GM12878 (cell line): Measurements from ENCODE around the gene PCBP1. TPM values are rescaled to one million over a fixed set of nuclear protein-coding genes. Genes with fewer than 3 reads are reported as not detected.

Experiments used
- ATF7 ChIP-seq: fragments of 450-650 bp; IDR thresholded peaks from 2 replicates; pipeline ENCODE4 v1.6.1; 2016; ENCODE audit warnings: low read depth, mild to moderate bottlenecking
- BCL11A ChIP-seq: IDR thresholded peaks from 2 replicates; pipeline ENCODE4 v1.6.1; 2011; ENCODE audit warnings: low read depth, low read length
- BCL3 ChIP-seq: IDR thresholded peaks from 2 replicates; pipeline ENCODE4 v1.6.1; 2011; ENCODE audit warnings: borderline replicate concordance, low read depth, mild to moderate bottlenecking, moderate library complexity, low read length; ENCODE audit not compliant: insufficient read depth, poor library complexity, severe bottlenecking
- BHLHE40 ChIP-seq, 2 experiments: fragments of 450-650 bp in 1 of 2; IDR thresholded peaks; 2 replicates each; pipeline ENCODE4 v1.6.1; 2011 to 2017; ENCODE audit warnings: low read depth in 2 of 2, borderline replicate concordance in 1 of 2, improper control_type of control experiment in 1 of 2, low read length in 1 of 2, mild to moderate bottlenecking in 1 of 2
- DPF2 ChIP-seq: fragments of 450-650 bp; IDR thresholded peaks from 2 replicates; pipeline ENCODE4 v1.6.1; 2017; ENCODE audit warnings: mild to moderate bottlenecking
- E2F8 ChIP-seq: fragments of 450-650 bp; IDR thresholded peaks from 2 replicates; pipeline ENCODE4 v1.6.1; 2018; ENCODE audit warnings: mild to moderate bottlenecking, low read depth, moderate library complexity; ENCODE audit not compliant: partially characterized antibody
- EED ChIP-seq: sonication (generic); IDR thresholded peaks from 2 replicates; pipeline ENCODE4 v1.6.1; 2016; ENCODE audit warnings: antibody characterized with exemption, low read depth
- EGR1 ChIP-seq, 2 experiments: IDR thresholded peaks; 1 replicate in 1 of 2; 2 replicates in 1 of 2; pipeline ENCODE4 v1.6.1; 2011 to 2012; ENCODE audit warnings: low read depth in 2 of 2, low read length in 2 of 2, borderline replicate concordance in 1 of 2, mild to moderate bottlenecking in 1 of 2, moderate library complexity in 1 of 2
- ESRRA ChIP-seq: IDR thresholded peaks from 2 replicates; pipeline ENCODE4 v1.6.1; 2012; ENCODE audit warnings: mild to moderate bottlenecking, low read length, improper control_type of control experiment
- HCFC1 ChIP-seq: fragments of 150-350 bp; IDR thresholded peaks from 2 replicates; pipeline ENCODE4 v1.6.1; 2014; ENCODE audit warnings: low read length
- HDAC6 ChIP-seq: fragments of 200-600 bp; sonication (generic); IDR thresholded peaks from one replicate; pipeline ENCODE4 v1.8.0; 2017; ENCODE audit warnings: antibody characterized with exemption; ENCODE audit not compliant: unreplicated experiment
- IRF5 ChIP-seq: fragments of 450-650 bp; IDR thresholded peaks from 2 replicates; pipeline ENCODE4 v1.6.1; 2017; ENCODE audit warnings: borderline replicate concordance
- NBN ChIP-seq: fragments of 450-650 bp; IDR thresholded peaks from 2 replicates; pipeline ENCODE4 v1.6.1; 2016
- POLR2AphosphoS5 ChIP-seq: IDR thresholded peaks from 2 replicates; pipeline ENCODE4 v1.6.1; 2011; ENCODE audit warnings: mild to moderate bottlenecking, low read length, inconsistent platforms
- RBBP5 ChIP-seq: fragments of 200-600 bp; sonication (generic); conservative IDR thresholded peaks from 2 replicates; pipeline ENCODE4 v1.6.1; 2016
- RELA ChIP-seq: fragments of 450-650 bp; IDR thresholded peaks from 2 replicates; pipeline ENCODE4 v1.8.0; 2014; ENCODE audit warnings: borderline replicate concordance; ENCODE audit not compliant: partially characterized antibody
- SIN3A ChIP-seq: IDR thresholded peaks from 2 replicates; pipeline ENCODE4 v1.6.1; 2012; ENCODE audit warnings: low read depth, low read length, improper control_type of control experiment
- SMAD5 ChIP-seq: IDR thresholded peaks from 2 replicates; pipeline ENCODE4 v1.6.1; 2016; ENCODE audit warnings: antibody characterized with exemption, low read depth
- SP1 ChIP-seq: IDR thresholded peaks from one replicate; pipeline ENCODE4 v1.6.1; 2011; ENCODE audit warnings: low read depth, low read length
- STAT3 ChIP-seq: IDR thresholded peaks from 2 replicates; pipeline ENCODE4 v1.6.1; 2011; ENCODE audit warnings: low read depth, low read length, improper control_type of control experiment
- TBL1XR1 ChIP-seq: IDR thresholded peaks from 2 replicates; pipeline ENCODE4 v1.6.1; 2012; ENCODE audit warnings: low read depth, low read length, improper control_type of control experiment
- WRNIP1 ChIP-seq: IDR thresholded peaks from 2 replicates; pipeline ENCODE4 v1.6.1; 2011; ENCODE audit warnings: low read depth, low read length, improper control_type of control experiment, borderline replicate concordance
- polyA plus RNA-seq, 11 experiments: library from polyadenylated mRNA; depleted of rRNA in 4 of 11; unstranded in 6 of 11; stranded (reverse) in 5 of 11; fragments of >200 nt; fragmentation: Nextera tagmentation in 4 of 11; fragmentation: Illumina TruSeq in 1 of 11; extraction: Ambion mirVana in 4 of 11; extraction: Trizol in 1 of 11; gene quantifications; 1 replicate in 1 of 11; 2 replicates in 10 of 11; pipeline versions ENCODE4 v1.2.1 to v1.2.3, GENCODE V29; 2011 to 2016; ENCODE audit warnings: inconsistent platforms in 2 of 11, missing spikeins in 2 of 11, low read depth in 1 of 11
- total RNA-seq, 4 experiments: library from RNA; depleted of rRNA in 3 of 4; stranded (reverse); fragments of >200 nt in 3 of 4; fragmentation: Illumina TruSeq in 1 of 4; extraction: Trizol in 1 of 4; gene quantifications; 2 replicates each; pipeline versions ENCODE4 v1.2.1 to v1.2.3, GENCODE V29; 2013 to 2021
- TF ChIP-seq, protein P1 (sequence below), 3 experiments: IDR thresholded peaks in 2 of 3; conservative IDR thresholded peaks in 1 of 3; 2 replicates each; pipeline ENCODE4 v1.5.1; 2011; ENCODE audit warnings: low read depth in 3 of 3, low read length in 3 of 3, mild to moderate bottlenecking in 3 of 3, control low read depth in 2 of 3, moderate library complexity in 2 of 3, inconsistent platforms in 1 of 3, mixed read lengths in 1 of 3; ENCODE audit not compliant: control insufficient read depth in 2 of 3, insufficient read depth in 1 of 3; ENCODE audit errors: extremely low read depth in 1 of 3

Gene PCBP1
- total and polyA plus RNA-seq, 10 of the 15 experiments (the other 5 are each of a cell fraction or from before 2014, with no cell fraction given): 24.4 to 494 (median 130) TPM

DNA sequence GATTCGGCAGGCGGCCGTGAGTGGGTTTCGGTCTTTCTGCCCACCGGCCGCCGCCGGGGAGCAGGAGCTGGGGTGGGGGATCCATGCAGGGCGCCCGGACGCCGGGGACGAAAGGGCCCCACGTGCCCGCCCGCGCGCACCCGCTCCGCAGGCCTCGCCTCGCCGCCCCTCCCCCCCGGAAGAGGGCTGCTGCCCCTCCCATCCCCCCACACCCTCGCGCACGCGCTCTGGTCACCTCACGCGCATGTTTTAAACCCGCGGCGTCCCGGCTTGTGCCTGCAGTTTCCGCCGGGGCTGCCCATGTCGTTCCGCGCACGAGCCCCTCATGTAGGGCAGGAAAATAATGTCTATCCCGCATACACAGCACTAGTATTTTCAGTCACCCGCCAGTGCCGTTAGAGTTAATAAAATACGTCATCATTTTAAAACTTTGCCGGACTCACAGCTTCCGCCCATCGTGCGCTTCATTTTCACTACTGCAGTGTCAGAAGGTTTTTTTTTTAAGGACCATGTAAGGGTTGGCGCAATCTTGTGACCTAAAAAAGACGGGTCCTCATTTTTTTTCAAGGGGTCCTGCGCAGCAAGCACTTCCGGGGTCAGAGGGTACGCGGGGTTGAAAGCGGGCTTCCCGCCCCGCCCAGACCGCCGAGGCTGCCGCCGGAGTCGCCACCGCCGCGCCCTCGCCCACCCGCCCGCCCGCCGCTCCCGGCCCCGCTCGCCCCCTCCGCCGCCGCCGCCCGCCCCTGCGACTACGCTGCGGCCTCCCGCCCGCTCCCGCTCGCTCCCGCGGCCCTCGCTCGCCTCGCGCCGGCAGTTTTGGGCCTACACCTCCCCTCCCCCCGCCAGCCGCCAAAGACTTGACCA is at the start of gene PCBP1 (continued):
- no peak for TF ChIP-seq WRNIP1
- TF ChIP-seq EED: no peak
- TF ChIP-seq SMAD5: peak; percentile 48
- peak; percentile 38 for TF ChIP-seq RELA
- TF ChIP-seq DPF2: 0 out of 2 replicates have a peak, but pooled peaks have one; percentile 68
- TF ChIP-seq, protein P1, sequence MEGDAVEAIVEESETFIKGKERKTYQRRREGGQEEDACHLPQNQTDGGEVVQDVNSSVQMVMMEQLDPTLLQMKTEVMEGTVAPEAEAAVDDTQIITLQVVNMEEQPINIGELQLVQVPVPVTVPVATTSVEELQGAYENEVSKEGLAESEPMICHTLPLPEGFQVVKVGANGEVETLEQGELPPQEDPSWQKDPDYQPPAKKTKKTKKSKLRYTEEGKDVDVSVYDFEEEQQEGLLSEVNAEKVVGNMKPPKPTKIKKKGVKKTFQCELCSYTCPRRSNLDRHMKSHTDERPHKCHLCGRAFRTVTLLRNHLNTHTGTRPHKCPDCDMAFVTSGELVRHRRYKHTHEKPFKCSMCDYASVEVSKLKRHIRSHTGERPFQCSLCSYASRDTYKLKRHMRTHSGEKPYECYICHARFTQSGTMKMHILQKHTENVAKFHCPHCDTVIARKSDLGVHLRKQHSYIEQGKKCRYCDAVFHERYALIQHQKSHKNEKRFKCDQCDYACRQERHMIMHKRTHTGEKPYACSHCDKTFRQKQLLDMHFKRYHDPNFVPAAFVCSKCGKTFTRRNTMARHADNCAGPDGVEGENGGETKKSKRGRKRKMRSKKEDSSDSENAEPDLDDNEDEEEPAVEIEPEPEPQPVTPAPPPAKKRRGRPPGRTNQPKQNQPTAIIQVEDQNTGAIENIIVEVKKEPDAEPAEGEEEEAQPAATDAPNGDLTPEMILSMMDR (IDR thresholded peaks at IDR 0.05 in 2 of 3, conservative IDR thresholded peaks at IDR 0.05 in 1 of 3; ENCODE audit: control insufficient read depth in 2 of 3, extremely low read depth in 1 of 3, insufficient read depth in 1 of 3, low read depth in 3 of 3, low read length in 3 of 3): no peak
- TF ChIP-seq POLR2AphosphoS5: peak; percentile 83
- peak; percentile 51 for TF ChIP-seq TBL1XR1
- peak; percentile 29 for TF ChIP-seq SP1
- peak; percentile 59; the same call in 1 of the 2 replicates for TF ChIP-seq SIN3A
- peak; percentile 79 for TF ChIP-seq NBN
- peak; percentile 74 for TF ChIP-seq E2F8
- TF ChIP-seq BCL11A: no peak
- TF ChIP-seq RBBP5: peak; percentile 59; the same call in 1 of the 2 replicates
- TF ChIP-seq STAT3: no peak
- TF ChIP-seq ATF7: peak; percentile 98
- peak in 1 of 2 experiments; percentile 64; a peak in 2 of 3 replicates for TF ChIP-seq EGR1 (IDR thresholded peaks at IDR 0.05; ENCODE audit: borderline replicate concordance in 1 of 2, low read depth in 2 of 2, low read length in 2 of 2)
- no peak for TF ChIP-seq HDAC6
- peak; percentile 86 to 97 for TF ChIP-seq BHLHE40 (IDR thresholded peaks at IDR 0.05; ENCODE audit: borderline replicate concordance in 1 of 2, low read depth in 2 of 2, low read length in 1 of 2)
- TF ChIP-seq HCFC1: peak; percentile 63
- peak; percentile 26 for TF ChIP-seq BCL3
- TF ChIP-seq ESRRA: no peak; the same call in 1 of the 2 replicates
- TF ChIP-seq IRF5: peak; percentile 96
